H9 (cell line): ENCODE data around the gene SLC25A4. TPM values are rescaled to one million over a fixed set of nuclear protein-coding genes. Genes with fewer than 3 reads are reported as not detected.

ENCODE experiments used
- DNase-seq: peaks from one replicate; pipeline ENCODE4 v3.0.0-alpha.2; 2017
- H2AFZ ChIP-seq: one replicate; pipeline ENCODE4 v1.6.1; 2013; ENCODE audit warnings: mild to moderate bottlenecking, low read length, control low read depth, moderate library complexity
- H2AK5ac ChIP-seq: 2 replicates; pipeline ENCODE4 v1.6.1; 2013; ENCODE audit warnings: low read length, control low read depth, mixed read lengths; ENCODE audit not compliant: insufficient read length
- H2BK120ac ChIP-seq: one replicate; pipeline ENCODE4 v1.6.1; 2013; ENCODE audit warnings: low read depth, mild to moderate bottlenecking, low read length, control low read depth, inconsistent platforms; ENCODE audit not compliant: poor library complexity, severe bottlenecking
- H2BK12ac ChIP-seq: 2 replicates; pipeline ENCODE4 v1.6.1; 2013; ENCODE audit warnings: low read length, control low read depth, mixed read lengths, low read depth; ENCODE audit not compliant: insufficient read length
- H2BK15ac ChIP-seq: 2 replicates; pipeline ENCODE4 v1.6.1; 2013; ENCODE audit warnings: low read depth, low read length, control low read depth
- H2BK20ac ChIP-seq: one replicate; pipeline ENCODE4 v1.6.1; 2013; ENCODE audit warnings: low read depth, mild to moderate bottlenecking, low read length, control low read depth, inconsistent platforms; ENCODE audit not compliant: poor library complexity, severe bottlenecking
- H2BK5ac ChIP-seq: 2 replicates; pipeline ENCODE4 v1.6.1; 2013; ENCODE audit warnings: low read length, control low read depth, mixed read lengths; ENCODE audit not compliant: insufficient read length
- H3K14ac ChIP-seq: 2 replicates; pipeline ENCODE4 v1.6.1; 2013; ENCODE audit warnings: low read length, control low read depth; ENCODE audit not compliant: insufficient read depth
- H3K18ac ChIP-seq: 2 replicates; pipeline ENCODE4 v1.6.1; 2013; ENCODE audit warnings: low read depth, mild to moderate bottlenecking, mixed read lengths, low read length, control low read depth; ENCODE audit not compliant: insufficient read length
- H3K23ac ChIP-seq: 2 replicates; pipeline ENCODE4 v1.6.1; 2013; ENCODE audit warnings: low read length, control low read depth, mixed read lengths, low read depth; ENCODE audit not compliant: insufficient read length
- H3K23me2 ChIP-seq: 2 replicates; pipeline ENCODE4 v1.6.1; 2013; ENCODE audit warnings: low read depth, mild to moderate bottlenecking, mixed read lengths, low read length, control low read depth; ENCODE audit not compliant: insufficient read length, poor library complexity, severe bottlenecking
- H3K27ac ChIP-seq: 2 replicates; pipeline ENCODE4 v1.5.1; 2013; ENCODE audit warnings: low read length, control low read depth, mixed read lengths, low read depth; ENCODE audit not compliant: insufficient read length
- H3K27me3 ChIP-seq: 2 replicates; pipeline ENCODE4 v1.6.1; 2013; ENCODE audit warnings: low read length, control low read depth, inconsistent platforms; ENCODE audit not compliant: insufficient read depth
- H3K4ac ChIP-seq: 2 replicates; pipeline ENCODE4 v1.6.1; 2013; ENCODE audit warnings: low read depth, mild to moderate bottlenecking, control low read depth, inconsistent platforms, low read length, moderate library complexity
- H3K4me1 ChIP-seq: 2 replicates; pipeline ENCODE4 v1.6.1; 2013; ENCODE audit warnings: low read length, control low read depth, inconsistent platforms; ENCODE audit not compliant: insufficient read depth
- H3K4me2 ChIP-seq: 2 replicates; pipeline ENCODE4 v1.6.1; 2013; ENCODE audit warnings: low read length, control low read depth, mixed read lengths; ENCODE audit not compliant: insufficient read length, insufficient read depth
- H3K56ac ChIP-seq: 2 replicates; pipeline ENCODE4 v1.6.1; 2013; ENCODE audit warnings: low read depth, mild to moderate bottlenecking, mixed read lengths, low read length, control low read depth; ENCODE audit not compliant: insufficient read length
- H3K79me1 ChIP-seq: 2 replicates; pipeline ENCODE4 v1.6.1; 2013; ENCODE audit warnings: low read depth, mild to moderate bottlenecking, moderate library complexity, low read length, control low read depth, inconsistent platforms; ENCODE audit not compliant: insufficient read depth, poor library complexity, severe bottlenecking
- H3K79me2 ChIP-seq: 2 replicates; pipeline ENCODE4 v1.6.1; 2013; ENCODE audit warnings: low read length, control low read depth, inconsistent platforms; ENCODE audit not compliant: insufficient read depth
- H3K9ac ChIP-seq: 2 replicates; pipeline ENCODE4 v1.6.1; 2013; ENCODE audit warnings: low read length, control low read depth, mixed read lengths; ENCODE audit not compliant: insufficient read length; ENCODE audit errors: extremely low read depth
- H3K9me3 ChIP-seq: one replicate; pipeline ENCODE4 v1.6.1; 2013; ENCODE audit warnings: low read depth, low read length, inconsistent platforms; ENCODE audit not compliant: control insufficient read depth
- H3T11ph ChIP-seq: one replicate; pipeline ENCODE4 v1.6.1; 2013; ENCODE audit warnings: mild to moderate bottlenecking, low read length, control low read depth, inconsistent platforms
- H4K20me1 ChIP-seq: one replicate; pipeline ENCODE4 v1.6.1; 2013; ENCODE audit not compliant: control insufficient read depth, insufficient read length, insufficient read depth
- H4K5ac ChIP-seq: 2 replicates; pipeline ENCODE4 v1.6.1; 2013; ENCODE audit warnings: low read depth, mild to moderate bottlenecking, mixed read lengths, low read length, control low read depth; ENCODE audit not compliant: insufficient read length
- H4K8ac ChIP-seq: replicated peaks from 2 replicates; pipeline ENCODE4 v1.6.1; 2013; ENCODE audit warnings: low read length, control low read depth, mixed read lengths, low read depth; ENCODE audit not compliant: insufficient read length
- H4K91ac ChIP-seq: 2 replicates; pipeline ENCODE4 v1.6.1; 2013; ENCODE audit warnings: low read depth, mild to moderate bottlenecking, moderate library complexity, mixed read lengths, low read length, control low read depth; ENCODE audit not compliant: insufficient read length
- H3K27ac Mint-ChIP-seq, 3 experiments: 2 replicates in 2 of 3; 3 replicates in 1 of 3; pipeline ENCODE4 v1.8.0; 2020 to 2021; ENCODE audit warnings: mixed read lengths in 3 of 3, mild to moderate bottlenecking in 1 of 3, moderate library complexity in 1 of 3
- H3K27me3 Mint-ChIP-seq: 2 replicates; pipeline ENCODE4 v1.8.0; 2021; ENCODE audit warnings: low read depth, mild to moderate bottlenecking, moderate library complexity, mixed read lengths
- H3K36me3 Mint-ChIP-seq, 3 experiments: 2 replicates in 2 of 3; 3 replicates in 1 of 3; pipeline ENCODE4 v1.8.0; 2020 to 2021; ENCODE audit warnings: low read depth in 3 of 3, mixed read lengths in 3 of 3; ENCODE audit not compliant: insufficient read depth in 1 of 3
- H3K4me1 Mint-ChIP-seq, 2 experiments: 2 replicates each; pipeline ENCODE4 v1.8.0; 2020; ENCODE audit warnings: mixed read lengths in 2 of 2
- H3K4me3 Mint-ChIP-seq, 2 experiments: 2 replicates in 1 of 2; 3 replicates in 1 of 2; pipeline ENCODE4 v1.8.0; 2020 to 2021; ENCODE audit warnings: mild to moderate bottlenecking in 2 of 2, mixed read lengths in 2 of 2, moderate library complexity in 1 of 2
- H3K9me3 Mint-ChIP-seq, 2 experiments: 2 replicates in 1 of 2; 3 replicates in 1 of 2; pipeline ENCODE4 v1.8.0; 2020; ENCODE audit warnings: mild to moderate bottlenecking in 2 of 2, mixed read lengths in 2 of 2, moderate library complexity in 1 of 2
- CTCF ChIP-seq: fragments of 200-600 bp; sonication (generic); conservative IDR thresholded peaks from 3 replicates; pipeline ENCODE4 v1.8.0; 2021; ENCODE audit warnings: antibody characterized with exemption, mild to moderate bottlenecking
- WGBS: extraction: QIAGEN DNeasy Blood & Tissue Kit; methylation state at CpG from one replicate; pipeline ENCODE4 v1.1.7; 2013; ENCODE audit warnings: missing lambda C conversion rate, low lambda C conversion rate, mixed read lengths; ENCODE audit not compliant: insufficient read length; ENCODE audit errors: extremely low coverage; 5-methylcytosine and 5-hydroxymethylcytosine counted together
- total RNA-seq: library from RNA; stranded (reverse); gene quantifications from 2 replicates; pipeline ENCODE4 v1.2.1, GENCODE V29; 2021

The SLC25A4 gene
- total RNA-seq, 1 experiment from 2014 or later = 54.4 TPM

- H3K4me3 Mint-ChIP-seq = no peak overlapping the region
- Histone ChIP-seq H3K18ac (no peak overlapping the region), H3K4me2 (no peak overlapping the region), H3K56ac (no peak overlapping the region), H3K79me1 (no peaks in the 10 kb centered on the region), H4K8ac (no peak overlapping the region), H3K4ac (no peak overlapping the region), H3K23me2 (no peaks in the 10 kb centered on the region), H3K9me3 (no peaks in the 10 kb centered on the region), H2BK20ac (no peak overlapping the region), H4K91ac (no peak overlapping the region), H2BK120ac (no peak overlapping the region), H3K14ac (no peak overlapping the region), H2BK15ac (no peak overlapping the region), H3K27ac (no peak overlapping the region), H3K4me1 (no peaks in the 10 kb centered on the region; the same call in 1 of the 2 replicates), H4K5ac (no peak overlapping the region), H3K9ac (no peak overlapping the region), H2AFZ (no peak overlapping the region), H3K27me3 (no peaks in the 10 kb centered on the region), H3K23ac (no peak overlapping the region), H2BK5ac (no peak overlapping the region), H2BK12ac (no peak overlapping the region), H3T11ph (no peak overlapping the region), H2AK5ac (no peak overlapping the region), H4K20me1 (no peaks in the 10 kb centered on the region), H3K79me2 (no peaks in the 10 kb centered on the region)
- no peak for DNase-seq
- TF ChIP-seq CTCF = no peak
- peaks cover 16 to 37% (median 29%) of the 10 kb centered on the region in 3 experiments for H3K36me3 Mint-ChIP-seq
- peaks cover 8 to 9% of the 10 kb centered on the region in 2 experiments for H3K4me1 Mint-ChIP-seq
- peak overlapping the region in 1 of 3 experiments; percentile 52; a peak in 2 of 7 replicates for H3K27ac Mint-ChIP-seq
- no peaks in the 10 kb centered on the region for H3K27me3 Mint-ChIP-seq
- no CpG with 5 or more reads among the region's 9 CpGs for WGBS
- H3K9me3 Mint-ChIP-seq = no peaks in the 10 kb centered on the region
Measured at GRCh38 chr4:185167234-185167633, 24.2 kb downstream of the SLC25A4 start.
